H9 (cell line): ENCODE measurements around the gene MTMR12. TPM values are rescaled to one million over a fixed set of nuclear protein-coding genes. Genes with fewer than 3 reads are reported as not detected.
A peak's percentile ranks its signal among the peaks of the same experiment; 100 is the strongest.
"Not testable (repeated sequence)": the region's sequence is repeated elsewhere in the genome, so short reads cannot be mapped to it uniquely, and the experiment has no call there.

ENCODE experiments used
- DNase-seq: peaks from one replicate; pipeline ENCODE4 v3.0.0-alpha.2; 2017
- H2AFZ ChIP-seq: one replicate; pipeline ENCODE4 v1.6.1; 2013; ENCODE audit warnings: mild to moderate bottlenecking, low read length, control low read depth, moderate library complexity
- H2AK5ac ChIP-seq: 2 replicates; pipeline ENCODE4 v1.6.1; 2013; ENCODE audit warnings: low read length, control low read depth, mixed read lengths; ENCODE audit not compliant: insufficient read length
- H2BK120ac ChIP-seq: one replicate; pipeline ENCODE4 v1.6.1; 2013; ENCODE audit warnings: low read depth, mild to moderate bottlenecking, low read length, control low read depth, inconsistent platforms; ENCODE audit not compliant: poor library complexity, severe bottlenecking
- H2BK12ac ChIP-seq: 2 replicates; pipeline ENCODE4 v1.6.1; 2013; ENCODE audit warnings: low read length, control low read depth, mixed read lengths, low read depth; ENCODE audit not compliant: insufficient read length
- H2BK15ac ChIP-seq: 2 replicates; pipeline ENCODE4 v1.6.1; 2013; ENCODE audit warnings: low read depth, low read length, control low read depth
- H2BK20ac ChIP-seq: one replicate; pipeline ENCODE4 v1.6.1; 2013; ENCODE audit warnings: low read depth, mild to moderate bottlenecking, low read length, control low read depth, inconsistent platforms; ENCODE audit not compliant: poor library complexity, severe bottlenecking
- H2BK5ac ChIP-seq: 2 replicates; pipeline ENCODE4 v1.6.1; 2013; ENCODE audit warnings: low read length, control low read depth, mixed read lengths; ENCODE audit not compliant: insufficient read length
- H3K14ac ChIP-seq: 2 replicates; pipeline ENCODE4 v1.6.1; 2013; ENCODE audit warnings: low read length, control low read depth; ENCODE audit not compliant: insufficient read depth
- H3K18ac ChIP-seq: 2 replicates; pipeline ENCODE4 v1.6.1; 2013; ENCODE audit warnings: low read depth, mild to moderate bottlenecking, mixed read lengths, low read length, control low read depth; ENCODE audit not compliant: insufficient read length
- H3K23ac ChIP-seq: 2 replicates; pipeline ENCODE4 v1.6.1; 2013; ENCODE audit warnings: low read length, control low read depth, mixed read lengths, low read depth; ENCODE audit not compliant: insufficient read length
- H3K23me2 ChIP-seq: 2 replicates; pipeline ENCODE4 v1.6.1; 2013; ENCODE audit warnings: low read depth, mild to moderate bottlenecking, mixed read lengths, low read length, control low read depth; ENCODE audit not compliant: insufficient read length, poor library complexity, severe bottlenecking
- H3K27ac ChIP-seq: 2 replicates; pipeline ENCODE4 v1.5.1; 2013; ENCODE audit warnings: low read length, control low read depth, mixed read lengths, low read depth; ENCODE audit not compliant: insufficient read length
- H3K27me3 ChIP-seq: 2 replicates; pipeline ENCODE4 v1.6.1; 2013; ENCODE audit warnings: low read length, control low read depth, inconsistent platforms; ENCODE audit not compliant: insufficient read depth
- H3K4ac ChIP-seq: 2 replicates; pipeline ENCODE4 v1.6.1; 2013; ENCODE audit warnings: low read depth, mild to moderate bottlenecking, control low read depth, inconsistent platforms, low read length, moderate library complexity
- H3K4me1 ChIP-seq: 2 replicates; pipeline ENCODE4 v1.6.1; 2013; ENCODE audit warnings: low read length, control low read depth, inconsistent platforms; ENCODE audit not compliant: insufficient read depth
- H3K4me2 ChIP-seq: 2 replicates; pipeline ENCODE4 v1.6.1; 2013; ENCODE audit warnings: low read length, control low read depth, mixed read lengths; ENCODE audit not compliant: insufficient read length, insufficient read depth
- H3K56ac ChIP-seq: 2 replicates; pipeline ENCODE4 v1.6.1; 2013; ENCODE audit warnings: low read depth, mild to moderate bottlenecking, mixed read lengths, low read length, control low read depth; ENCODE audit not compliant: insufficient read length
- H3K79me1 ChIP-seq: 2 replicates; pipeline ENCODE4 v1.6.1; 2013; ENCODE audit warnings: low read depth, mild to moderate bottlenecking, moderate library complexity, low read length, control low read depth, inconsistent platforms; ENCODE audit not compliant: insufficient read depth, poor library complexity, severe bottlenecking
- H3K79me2 ChIP-seq: 2 replicates; pipeline ENCODE4 v1.6.1; 2013; ENCODE audit warnings: low read length, control low read depth, inconsistent platforms; ENCODE audit not compliant: insufficient read depth
- H3K9ac ChIP-seq: 2 replicates; pipeline ENCODE4 v1.6.1; 2013; ENCODE audit warnings: low read length, control low read depth, mixed read lengths; ENCODE audit not compliant: insufficient read length; ENCODE audit errors: extremely low read depth
- H3K9me3 ChIP-seq: one replicate; pipeline ENCODE4 v1.6.1; 2013; ENCODE audit warnings: low read depth, low read length, inconsistent platforms; ENCODE audit not compliant: control insufficient read depth
- H3T11ph ChIP-seq: one replicate; pipeline ENCODE4 v1.6.1; 2013; ENCODE audit warnings: mild to moderate bottlenecking, low read length, control low read depth, inconsistent platforms
- H4K20me1 ChIP-seq: one replicate; pipeline ENCODE4 v1.6.1; 2013; ENCODE audit not compliant: control insufficient read depth, insufficient read length, insufficient read depth
- H4K5ac ChIP-seq: 2 replicates; pipeline ENCODE4 v1.6.1; 2013; ENCODE audit warnings: low read depth, mild to moderate bottlenecking, mixed read lengths, low read length, control low read depth; ENCODE audit not compliant: insufficient read length
- H4K8ac ChIP-seq: replicated peaks from 2 replicates; pipeline ENCODE4 v1.6.1; 2013; ENCODE audit warnings: low read length, control low read depth, mixed read lengths, low read depth; ENCODE audit not compliant: insufficient read length
- H4K91ac ChIP-seq: 2 replicates; pipeline ENCODE4 v1.6.1; 2013; ENCODE audit warnings: low read depth, mild to moderate bottlenecking, moderate library complexity, mixed read lengths, low read length, control low read depth; ENCODE audit not compliant: insufficient read length
- H3K27ac Mint-ChIP-seq, 3 experiments: 2 replicates in 2 of 3; 3 replicates in 1 of 3; pipeline ENCODE4 v1.8.0; 2020 to 2021; ENCODE audit warnings: mixed read lengths in 3 of 3, mild to moderate bottlenecking in 1 of 3, moderate library complexity in 1 of 3
- H3K27me3 Mint-ChIP-seq: 2 replicates; pipeline ENCODE4 v1.8.0; 2021; ENCODE audit warnings: low read depth, mild to moderate bottlenecking, moderate library complexity, mixed read lengths
- H3K36me3 Mint-ChIP-seq, 3 experiments: 2 replicates in 2 of 3; 3 replicates in 1 of 3; pipeline ENCODE4 v1.8.0; 2020 to 2021; ENCODE audit warnings: low read depth in 3 of 3, mixed read lengths in 3 of 3; ENCODE audit not compliant: insufficient read depth in 1 of 3
- H3K4me1 Mint-ChIP-seq, 2 experiments: 2 replicates each; pipeline ENCODE4 v1.8.0; 2020; ENCODE audit warnings: mixed read lengths in 2 of 2
- H3K4me3 Mint-ChIP-seq, 2 experiments: 2 replicates in 1 of 2; 3 replicates in 1 of 2; pipeline ENCODE4 v1.8.0; 2020 to 2021; ENCODE audit warnings: mild to moderate bottlenecking in 2 of 2, mixed read lengths in 2 of 2, moderate library complexity in 1 of 2
- H3K9me3 Mint-ChIP-seq, 2 experiments: 2 replicates in 1 of 2; 3 replicates in 1 of 2; pipeline ENCODE4 v1.8.0; 2020; ENCODE audit warnings: mild to moderate bottlenecking in 2 of 2, mixed read lengths in 2 of 2, moderate library complexity in 1 of 2
- CTCF ChIP-seq: fragments of 200-600 bp; sonication (generic); conservative IDR thresholded peaks from 3 replicates; pipeline ENCODE4 v1.8.0; 2021; ENCODE audit warnings: antibody characterized with exemption, mild to moderate bottlenecking
- WGBS: extraction: QIAGEN DNeasy Blood & Tissue Kit; methylation state at CpG from one replicate; pipeline ENCODE4 v1.1.7; 2013; ENCODE audit warnings: missing lambda C conversion rate, low lambda C conversion rate, mixed read lengths; ENCODE audit not compliant: insufficient read length; ENCODE audit errors: extremely low coverage; 5-methylcytosine and 5-hydroxymethylcytosine counted together
- total RNA-seq: library from RNA; stranded (reverse); gene quantifications from 2 replicates; pipeline ENCODE4 v1.2.1, GENCODE V29; 2021

MTMR12 gene
- total RNA-seq, 1 experiment from 2014 or later = 39.3 TPM

- no peak overlapping the region for H4K91ac ChIP-seq
- H3K4ac ChIP-seq = no peak overlapping the region
- H2BK5ac ChIP-seq = no peak overlapping the region
- no peak overlapping the region for H2BK12ac ChIP-seq
- no peak overlapping the region for H2BK120ac ChIP-seq
- no peak overlapping the region for H4K8ac ChIP-seq
- Mint-ChIP-seq H3K9me3 (no peaks in the 10 kb centered on the region; a peak in 1 of 5 replicates), H3K4me1 (peaks cover 33 to 41% of the 10 kb centered on the region in 2 experiments), H3K27ac (peak overlapping the region; percentile 84 to 87 (median 87)), H3K27me3 (no peaks in the 10 kb centered on the region), H3K36me3 (peaks cover 30 to 42% (median 36%) of the 10 kb centered on the region in 3 experiments), H3K4me3 (no peak overlapping the region)
- no peak overlapping the region for H3K14ac ChIP-seq
- H2AK5ac ChIP-seq = no peak overlapping the region
- H4K5ac ChIP-seq = no peak overlapping the region
- H3K4me2 ChIP-seq = no peak overlapping the region
- peaks cover 3% of the 10 kb centered on the region for H3K79me1 ChIP-seq
- no peaks in the 10 kb centered on the region; the same call in 1 of the 2 replicates for H3K4me1 ChIP-seq
- H3K56ac ChIP-seq = no peak overlapping the region
- no peak for DNase-seq
- no peak overlapping the region for H2BK15ac ChIP-seq
- H4K20me1 ChIP-seq = no peaks in the 10 kb centered on the region
- no peaks in the 10 kb centered on the region for H3K27me3 ChIP-seq
- no peak overlapping the region for H2BK20ac ChIP-seq
- no peak for TF ChIP-seq CTCF
- H3K23ac ChIP-seq = no peak overlapping the region
- H3K9me3 ChIP-seq = no peaks in the 10 kb centered on the region
- H3K18ac ChIP-seq = no peak overlapping the region
- peaks cover 24% of the 10 kb centered on the region; the same call in 1 of the 2 replicates for H3K79me2 ChIP-seq
- no peak overlapping the region for H3K9ac ChIP-seq
- no peak overlapping the region for H2AFZ ChIP-seq
- no peak overlapping the region for H3K27ac ChIP-seq
- WGBS = no CpG with 5 or more reads among the region's 2 CpGs
- H3K23me2 ChIP-seq = no peaks in the 10 kb centered on the region
- H3T11ph ChIP-seq = no peak overlapping the region
These were observed 15.3 kb downstream of the MTMR12 start for GRCh38 chr5:32297181-32298058.

DNA sequence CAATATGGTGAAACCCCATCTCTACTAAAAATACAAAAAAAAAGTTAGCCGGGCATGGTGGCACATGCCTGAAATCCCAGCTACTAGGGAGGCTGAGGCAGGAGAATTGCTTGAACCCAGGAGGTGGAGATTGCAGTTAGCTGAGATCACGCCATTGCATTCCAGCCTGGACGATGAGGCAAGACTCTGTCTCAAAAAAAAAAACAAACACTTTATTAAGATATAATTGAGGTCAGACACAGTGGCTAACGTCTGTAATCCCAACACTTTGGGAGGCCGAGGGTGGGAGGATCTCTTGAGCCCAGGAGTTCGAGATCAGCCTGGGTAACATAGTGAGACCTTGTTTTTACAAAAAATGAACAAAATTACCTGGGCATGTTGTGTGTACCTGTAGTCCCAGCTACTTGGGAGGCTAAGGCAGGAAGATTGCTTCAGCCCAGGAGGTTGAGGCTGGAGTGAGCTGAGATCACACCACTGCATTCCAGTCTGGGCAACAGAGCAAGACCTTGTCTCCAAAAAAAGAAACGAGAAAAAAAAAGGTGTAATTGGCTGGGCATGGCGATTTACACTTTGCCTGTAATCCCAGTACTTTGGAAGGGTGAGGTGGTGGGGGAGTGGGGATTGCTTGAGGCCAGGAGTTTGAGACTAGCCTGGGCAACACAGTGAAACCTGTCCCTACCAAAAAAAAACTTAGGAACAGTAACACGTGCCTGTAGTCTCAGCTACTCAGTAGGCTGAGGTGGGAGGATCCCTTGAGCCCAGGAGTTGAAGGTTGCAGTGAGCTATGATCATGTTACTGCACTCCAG lies 16.6 kb downstream of the MTMR12 start:
- H2AFZ ChIP-seq = not testable (repeated sequence)

More for the DNA sequence above, 16.6 kb downstream of the MTMR12 start:
- not testable (repeated sequence) for H3K27me3 Mint-ChIP-seq, H3K56ac ChIP-seq, H2BK20ac ChIP-seq, H2AK5ac ChIP-seq, H3K27me3 ChIP-seq, H3K18ac ChIP-seq, DNase-seq, H2BK15ac ChIP-seq, H3K9me3 Mint-ChIP-seq, H4K5ac ChIP-seq, H3K9ac ChIP-seq, H2BK12ac ChIP-seq, H3K9me3 ChIP-seq, H3K4ac ChIP-seq, H3T11ph ChIP-seq, H3K4me1 ChIP-seq, H2BK5ac ChIP-seq, H3K79me1 ChIP-seq, H4K8ac ChIP-seq, H3K4me3 Mint-ChIP-seq, H3K23me2 ChIP-seq, H2BK120ac ChIP-seq, H3K23ac ChIP-seq, H4K20me1 ChIP-seq, H3K14ac ChIP-seq, H3K27ac ChIP-seq, H3K4me2 ChIP-seq, H4K91ac ChIP-seq
- peaks cover 35 to 49% (median 47%) of the 10 kb centered on the region in 3 experiments for H3K36me3 Mint-ChIP-seq
- no CpG with 5 or more reads among the region's 9 CpGs for WGBS
- peak overlapping the region in 2 of 3 experiments; percentile 41 to 82; a peak in 2 of 7 replicates for H3K27ac Mint-ChIP-seq
- H3K79me2 ChIP-seq = peaks cover 21% of the 10 kb centered on the region; the same call in 1 of the 2 replicates
- peaks cover 25 to 33% of the 10 kb centered on the region in 2 experiments for H3K4me1 Mint-ChIP-seq
